NB4 (cell line): Measurements from ENCODE around the gene RTN4.

Source experiments
- DNase-seq: peaks from one replicate; pipeline ENCODE4 v3.0.0; 2010; ENCODE audit warnings: low read depth
- H3K4me3 ChIP-seq: one replicate; pipeline ENCODE4 v1.5.1; 2011; ENCODE audit warnings: mild to moderate bottlenecking, low read depth, low read length, moderate library complexity
- CTCF ChIP-seq: IDR thresholded peaks from one replicate; pipeline ENCODE4 v1.5.1; 2012; ENCODE audit warnings: low read depth, low read length
- MYC ChIP-seq: IDR thresholded peaks from 2 replicates; pipeline ENCODE4 v1.6.1; 2011; ENCODE audit warnings: low read depth, low read length
- POLR2A ChIP-seq: IDR thresholded peaks from 2 replicates; pipeline ENCODE4 v1.6.1; 2011; ENCODE audit warnings: mild to moderate bottlenecking; ENCODE audit not compliant: insufficient read length; ENCODE audit errors: extremely low read depth
- TF ChIP-seq, protein P1 (sequence below): IDR thresholded peaks from 2 replicates; pipeline ENCODE4 v1.6.1; 2011; ENCODE audit warnings: low read depth, low read length

The RTN4 gene

GRCh38 chr2:55050100-55050994 lies at the start of gene RTN4:
RTN4 (minus strand) TSS chr2:55050451; CDS start chr2:55050300, 151 bp downstream.
- peak; percentile 100 for DNase-seq
- H3K4me3 ChIP-seq = peak within 1 kb of the TSS; percentile 96
- TF ChIP-seq CTCF (no peak), MYC (peak; percentile 53), POLR2A (peak; percentile 88)
- TF ChIP-seq, protein P1, sequence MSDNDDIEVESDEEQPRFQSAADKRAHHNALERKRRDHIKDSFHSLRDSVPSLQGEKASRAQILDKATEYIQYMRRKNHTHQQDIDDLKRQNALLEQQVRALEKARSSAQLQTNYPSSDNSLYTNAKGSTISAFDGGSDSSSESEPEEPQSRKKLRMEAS = peak; percentile 17; the same call in 1 of the 2 replicates

DNA sequence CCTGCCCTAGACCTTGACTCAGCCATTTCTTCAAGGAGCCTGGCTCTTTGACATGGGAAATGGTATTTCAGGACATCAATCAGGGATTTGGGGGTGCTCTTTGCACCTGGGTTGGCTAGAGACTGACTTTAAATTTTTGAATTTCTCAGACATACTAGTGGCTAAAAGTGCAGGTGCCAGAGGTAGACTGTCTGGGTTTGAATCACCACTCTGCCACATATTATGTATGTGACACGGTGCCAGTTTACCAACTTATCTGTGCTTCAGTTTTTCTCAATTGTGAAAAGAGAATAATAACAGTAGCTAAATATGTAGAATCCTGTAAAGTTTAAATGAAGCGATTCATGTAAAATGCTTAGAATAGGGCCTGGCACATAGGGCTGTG lies 49.2 kb upstream of the RTN4 start:
- no peak for DNase-seq
- H3K4me3 ChIP-seq = no peak overlapping the region
- TF ChIP-seq, protein P1 = no peak
- no peak for TF ChIP-seq CTCF
- no peak for TF ChIP-seq POLR2A
- no peak for TF ChIP-seq MYC

DNA sequence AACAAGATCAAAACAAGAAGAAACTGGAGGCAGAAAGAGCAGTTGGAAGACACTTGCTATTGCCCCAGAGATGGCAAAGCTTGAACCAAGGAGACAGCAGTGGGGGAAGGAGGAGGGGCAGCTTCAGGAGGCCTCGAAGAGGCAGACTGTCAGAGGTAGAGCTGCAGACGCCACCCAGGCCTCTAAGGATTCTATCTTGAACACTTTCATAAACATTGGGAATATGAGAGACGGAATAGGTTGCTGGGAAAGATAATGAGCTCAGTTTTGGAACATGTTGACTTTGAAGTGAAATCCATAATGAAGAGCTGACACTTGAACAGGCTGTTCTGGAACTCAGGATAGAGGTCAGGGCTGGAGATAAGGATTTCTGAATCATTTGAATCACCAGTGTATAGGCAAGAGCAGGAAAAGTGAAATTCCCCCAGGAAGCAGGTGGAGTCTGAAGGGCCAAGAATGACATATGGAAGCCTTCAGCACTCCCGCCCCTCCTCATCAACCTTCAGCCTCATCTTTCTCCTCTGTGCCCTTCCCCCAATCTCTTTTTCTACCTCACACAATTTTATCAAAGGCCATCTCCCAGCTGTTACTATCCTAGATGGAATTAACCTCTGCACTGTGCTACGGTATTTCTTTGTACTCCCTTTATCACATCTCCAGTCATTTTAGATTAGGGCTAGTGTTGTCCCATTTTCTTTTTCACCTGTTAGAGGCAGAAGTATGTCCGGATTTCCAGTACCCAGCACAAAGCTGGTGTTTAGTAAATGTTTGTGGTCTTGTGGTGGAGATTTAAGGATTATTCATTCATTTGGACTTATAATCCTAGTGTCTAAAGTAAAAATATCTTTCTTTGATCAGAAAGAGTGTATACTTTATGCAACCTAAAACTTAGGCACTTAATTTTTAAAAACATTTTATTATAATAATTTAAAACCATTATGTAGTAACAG lies 47.5 kb upstream of the RTN4 start:
- H3K4me3 ChIP-seq = no peak overlapping the region
- DNase-seq = peak; percentile 49
- TF ChIP-seq, protein P1 = no peak
- TF ChIP-seq MYC (no peak), CTCF (no peak), POLR2A (no peak)

GRCh38 chr2:55097082-55097460 lies 46.8 kb upstream of the RTN4 start:
- H3K4me3 ChIP-seq = no peak overlapping the region
- no peak for DNase-seq
- TF ChIP-seq, protein P1 = no peak
- TF ChIP-seq MYC (no peak), CTCF (no peak), POLR2A (no peak)

DNA sequence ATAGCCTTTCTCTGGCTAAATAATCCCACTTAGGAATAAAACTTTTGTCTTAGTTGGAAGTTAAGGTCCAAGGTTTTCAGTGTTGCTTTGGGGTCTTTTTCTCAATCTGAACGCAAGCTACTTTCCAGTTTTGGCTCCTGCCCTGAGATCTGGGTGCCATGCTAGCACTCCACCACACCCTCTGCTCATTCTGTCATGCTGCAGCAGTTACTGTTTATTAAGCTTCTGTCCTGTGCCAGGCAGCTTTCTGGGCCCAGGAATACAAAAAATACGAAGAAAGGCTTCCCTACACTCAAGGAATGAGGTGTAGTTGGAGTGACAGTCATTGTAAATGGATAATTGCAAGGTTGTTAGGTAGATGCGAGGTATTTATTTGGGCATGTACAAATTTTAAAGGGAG lies 46.3 kb upstream of the RTN4 start:
- DNase-seq = no peak
- no peak overlapping the region for H3K4me3 ChIP-seq
- TF ChIP-seq POLR2A = no peak
- TF ChIP-seq, protein P1 = no peak
- no peak for TF ChIP-seq MYC
- no peak for TF ChIP-seq CTCF
